ENCODE results near the gene TMEM255B. TPM values are rescaled to one million over a fixed set of nuclear protein-coding genes. Genes with fewer than 3 reads are reported as not detected.

The TMEM255B gene
- total RNA-seq, 1 donor from 2014 or later = 321 TPM

DNA sequence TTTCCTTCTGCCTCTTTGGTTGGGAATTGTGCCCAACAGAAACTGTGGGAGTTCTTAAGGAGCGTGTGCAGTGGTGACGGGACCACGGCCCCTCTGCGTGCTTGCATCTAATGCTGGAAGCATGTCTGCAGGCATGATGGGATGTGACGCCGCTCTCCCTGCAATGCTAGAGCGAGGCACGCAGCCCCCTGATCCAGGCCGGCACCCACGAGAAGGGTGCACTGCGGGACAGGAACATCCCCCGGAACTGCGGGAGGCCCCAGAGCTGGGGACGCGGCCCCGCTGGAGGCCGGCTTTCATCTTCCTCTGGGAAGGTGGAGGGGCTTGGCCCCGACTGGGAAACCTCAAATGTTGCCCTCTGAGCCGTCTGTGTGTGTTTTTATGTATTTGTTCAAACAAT lies 32.7 kb downstream of the TMEM255B start:
- TF ChIP-seq, protein P1, sequence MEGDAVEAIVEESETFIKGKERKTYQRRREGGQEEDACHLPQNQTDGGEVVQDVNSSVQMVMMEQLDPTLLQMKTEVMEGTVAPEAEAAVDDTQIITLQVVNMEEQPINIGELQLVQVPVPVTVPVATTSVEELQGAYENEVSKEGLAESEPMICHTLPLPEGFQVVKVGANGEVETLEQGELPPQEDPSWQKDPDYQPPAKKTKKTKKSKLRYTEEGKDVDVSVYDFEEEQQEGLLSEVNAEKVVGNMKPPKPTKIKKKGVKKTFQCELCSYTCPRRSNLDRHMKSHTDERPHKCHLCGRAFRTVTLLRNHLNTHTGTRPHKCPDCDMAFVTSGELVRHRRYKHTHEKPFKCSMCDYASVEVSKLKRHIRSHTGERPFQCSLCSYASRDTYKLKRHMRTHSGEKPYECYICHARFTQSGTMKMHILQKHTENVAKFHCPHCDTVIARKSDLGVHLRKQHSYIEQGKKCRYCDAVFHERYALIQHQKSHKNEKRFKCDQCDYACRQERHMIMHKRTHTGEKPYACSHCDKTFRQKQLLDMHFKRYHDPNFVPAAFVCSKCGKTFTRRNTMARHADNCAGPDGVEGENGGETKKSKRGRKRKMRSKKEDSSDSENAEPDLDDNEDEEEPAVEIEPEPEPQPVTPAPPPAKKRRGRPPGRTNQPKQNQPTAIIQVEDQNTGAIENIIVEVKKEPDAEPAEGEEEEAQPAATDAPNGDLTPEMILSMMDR (IDR thresholded peaks at IDR 0.05; ENCODE audit: unreplicated experiment) = no peak
- Mint-ChIP-seq H3K9me3 (ENCODE audit: unreplicated experiment) (no peaks in the 10 kb centered on the region), H3K27ac (ENCODE audit: unreplicated experiment) (no peak overlapping the region), H3K36me3 (ENCODE audit: low read depth, unreplicated experiment) (peaks cover 40% of the 10 kb centered on the region), H3K4me1 (ENCODE audit: unreplicated experiment) (no peaks in the 10 kb centered on the region), H3K27me3 (ENCODE audit: unreplicated experiment) (peaks cover 12% of the 10 kb centered on the region), H3K4me3 (ENCODE audit: unreplicated experiment) (peak overlapping the region; percentile 37)
- no peak for DNase-seq (ENCODE audit: low spot score)

DNA sequence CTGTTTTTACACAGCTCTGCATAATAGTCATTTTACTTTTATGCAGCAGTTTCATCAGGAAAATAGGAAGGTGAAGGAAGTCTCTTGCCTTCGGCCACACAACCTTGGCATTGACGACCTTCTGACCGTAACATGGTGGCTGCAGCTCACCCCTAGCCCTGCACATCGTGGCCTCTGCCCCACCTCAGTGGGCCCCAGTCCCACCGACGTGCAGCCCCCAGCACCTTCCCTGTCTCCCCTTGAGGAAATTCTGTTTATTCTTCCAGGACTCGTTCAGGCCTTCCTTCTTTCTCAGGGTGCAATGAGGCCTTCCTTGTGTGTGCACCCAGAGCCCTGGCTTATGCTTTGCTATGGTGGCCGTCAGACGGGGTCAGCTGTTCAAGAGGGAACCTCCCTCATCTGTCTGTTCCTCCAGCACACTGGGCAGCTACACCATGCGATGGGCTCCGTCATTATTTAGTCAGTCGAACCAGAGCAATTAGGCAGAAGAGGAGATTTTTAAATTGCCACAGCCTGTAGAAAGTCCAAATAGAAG lies 33.3 kb downstream of the TMEM255B start:
- Mint-ChIP-seq H3K9me3 (ENCODE audit: unreplicated experiment) (no peaks in the 10 kb centered on the region), H3K27ac (ENCODE audit: unreplicated experiment) (no peak overlapping the region), H3K27me3 (ENCODE audit: unreplicated experiment) (peaks cover 12% of the 10 kb centered on the region), H3K4me3 (ENCODE audit: unreplicated experiment) (peak overlapping the region; percentile 76), H3K36me3 (ENCODE audit: low read depth, unreplicated experiment) (peaks cover 40% of the 10 kb centered on the region), H3K4me1 (ENCODE audit: unreplicated experiment) (no peaks in the 10 kb centered on the region)
- DNase-seq (ENCODE audit: low spot score) = no peak
- TF ChIP-seq, protein P1 (IDR thresholded peaks at IDR 0.05; ENCODE audit: unreplicated experiment) = no peak

DNA sequence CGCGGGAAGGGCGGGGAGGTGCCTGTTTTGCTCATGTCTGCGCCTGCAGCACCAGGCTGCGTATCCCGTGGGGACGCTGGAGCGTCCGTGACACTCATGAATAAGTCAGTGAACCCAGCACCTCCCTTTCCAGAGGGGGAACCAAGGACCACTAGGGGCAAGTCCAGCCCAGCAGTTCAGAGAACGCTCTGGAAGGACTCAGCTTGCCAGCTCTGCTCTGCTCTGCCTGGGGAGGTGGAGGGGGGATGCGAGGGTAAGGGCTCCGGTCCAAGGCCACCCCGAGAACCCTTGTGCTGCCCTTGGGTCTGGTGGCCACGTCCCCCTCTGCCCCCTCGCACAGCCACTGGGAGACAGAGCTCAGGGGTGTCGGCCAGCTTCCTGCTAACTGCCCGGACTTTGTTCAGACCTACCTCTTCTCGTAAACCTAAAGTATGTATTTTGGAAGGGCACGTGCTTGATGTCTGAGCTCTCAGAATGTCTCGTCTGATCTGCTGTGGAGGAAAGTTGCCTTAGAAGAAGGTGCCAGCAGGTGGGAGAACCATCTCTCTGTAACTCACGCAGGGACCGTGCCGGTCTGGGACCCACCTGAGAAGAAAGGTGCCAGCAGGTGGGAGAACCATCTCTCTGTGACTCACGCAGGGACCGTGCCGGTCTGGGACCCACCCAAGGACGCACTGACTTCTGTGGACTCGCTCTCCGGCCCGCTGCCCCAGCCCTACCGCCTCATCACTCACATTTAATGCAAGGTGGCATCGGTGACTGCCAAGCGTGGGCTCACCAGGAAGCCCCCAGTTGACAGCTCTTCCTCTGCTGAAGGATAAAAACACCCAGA lies 34.1 kb downstream of the TMEM255B start:
- peaks cover 12% of the 10 kb centered on the region for H3K27me3 Mint-ChIP-seq (ENCODE audit: unreplicated experiment)
- no peak for DNase-seq (ENCODE audit: low spot score)
- peak overlapping the region; percentile 42 for H3K27ac Mint-ChIP-seq (ENCODE audit: unreplicated experiment)
- peaks cover 40% of the 10 kb centered on the region for H3K36me3 Mint-ChIP-seq (ENCODE audit: low read depth, unreplicated experiment)
- TF ChIP-seq, protein P1 (IDR thresholded peaks at IDR 0.05; ENCODE audit: unreplicated experiment) = no peak
- no peaks in the 10 kb centered on the region for H3K4me1 Mint-ChIP-seq (ENCODE audit: unreplicated experiment)
- H3K4me3 Mint-ChIP-seq (ENCODE audit: unreplicated experiment) = no peak overlapping the region
- no peaks in the 10 kb centered on the region for H3K9me3 Mint-ChIP-seq (ENCODE audit: unreplicated experiment)

DNA sequence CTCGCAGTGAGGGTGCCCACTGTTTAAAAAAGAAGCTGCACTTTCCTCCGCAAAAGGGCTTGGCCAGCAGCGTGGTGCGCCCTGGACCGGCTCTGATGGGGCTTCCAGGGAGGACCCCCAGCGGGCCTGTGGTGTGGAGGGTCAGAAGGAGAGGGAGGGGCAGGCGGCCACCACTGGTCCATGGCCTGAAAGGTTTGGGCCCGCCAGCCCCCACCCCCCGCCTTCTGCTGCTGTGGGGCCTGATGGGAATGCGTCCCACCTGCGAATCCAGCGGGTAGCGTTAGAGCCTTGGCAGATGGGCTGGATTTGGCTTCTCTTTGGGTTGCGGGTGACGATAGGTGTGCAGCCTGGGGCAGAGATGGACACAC lies 34.7 kb downstream of the TMEM255B start:
- Mint-ChIP-seq H3K27me3 (ENCODE audit: unreplicated experiment) (peaks cover 10% of the 10 kb centered on the region), H3K27ac (ENCODE audit: unreplicated experiment) (no peak overlapping the region), H3K4me1 (ENCODE audit: unreplicated experiment) (no peaks in the 10 kb centered on the region), H3K4me3 (ENCODE audit: unreplicated experiment) (no peak overlapping the region), H3K36me3 (ENCODE audit: low read depth, unreplicated experiment) (peaks cover 40% of the 10 kb centered on the region), H3K9me3 (ENCODE audit: unreplicated experiment) (no peaks in the 10 kb centered on the region)
- TF ChIP-seq, protein P1 (IDR thresholded peaks at IDR 0.05; ENCODE audit: unreplicated experiment) = no peak
- no peak for DNase-seq (ENCODE audit: low spot score)

DNA sequence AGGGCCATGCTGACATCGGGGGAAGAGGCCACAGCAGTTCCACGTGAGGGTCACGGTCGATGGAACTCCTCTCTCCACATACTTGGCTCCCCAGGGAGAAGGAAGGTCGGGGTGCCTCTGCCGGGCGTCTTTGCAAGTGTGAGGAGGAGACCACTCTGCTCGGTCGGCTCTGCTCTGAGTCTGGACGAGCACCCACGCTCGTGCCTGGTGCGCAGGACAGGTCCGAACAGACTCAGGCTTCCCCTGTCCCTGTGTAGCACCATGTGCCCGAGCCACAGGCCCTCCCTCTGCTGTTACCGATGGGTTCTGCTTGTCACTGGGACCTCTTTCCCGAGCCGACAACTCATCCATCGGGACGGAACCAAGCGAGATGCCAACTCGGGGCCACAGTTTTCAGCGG lies 35.1 kb downstream of the TMEM255B start:
- no peaks in the 10 kb centered on the region for H3K4me1 Mint-ChIP-seq (ENCODE audit: unreplicated experiment)
- peaks cover 38% of the 10 kb centered on the region for H3K36me3 Mint-ChIP-seq (ENCODE audit: low read depth, unreplicated experiment)
- no peaks in the 10 kb centered on the region for H3K9me3 Mint-ChIP-seq (ENCODE audit: unreplicated experiment)
- TF ChIP-seq, protein P1 (IDR thresholded peaks at IDR 0.05; ENCODE audit: unreplicated experiment) = no peak
- no peak overlapping the region for H3K27ac Mint-ChIP-seq (ENCODE audit: unreplicated experiment)
- no peak for DNase-seq (ENCODE audit: low spot score)
- no peak overlapping the region for H3K4me3 Mint-ChIP-seq (ENCODE audit: unreplicated experiment)
- peaks cover 8% of the 10 kb centered on the region for H3K27me3 Mint-ChIP-seq (ENCODE audit: unreplicated experiment)
